Lower lobe of right lung (tissue), 2 donors: ENCODE results near the gene ANKRD12. TPM values are rescaled to one million over a fixed set of nuclear protein-coding genes. Genes with fewer than 3 reads are reported as not detected.

ENCODE experiments used
- ATAC-seq, 2 donors: fragments of 200-7000 bp; cut with Tn5 transposase; one replicate each; pipeline ENCODE4 v1.9.1; 2020 to 2022; ENCODE audit warnings: mild to moderate bottlenecking in 2 of 2, moderate library complexity in 2 of 2
- DNase-seq: peaks from one replicate; pipeline ENCODE4 v3.0.0-alpha.2; 2020
- H3K27ac ChIP-seq: fragments of 200-600 bp; one replicate; pipeline ENCODE4 v1.8.0; 2022
- H3K27me3 ChIP-seq: fragments of 200-600 bp; one replicate; pipeline ENCODE4 v1.8.0; 2022; ENCODE audit warnings: low read depth
- H3K36me3 ChIP-seq: fragments of 200-600 bp; one replicate; pipeline ENCODE4 v1.8.0; 2022; ENCODE audit warnings: mild to moderate bottlenecking
- H3K4me1 ChIP-seq: fragments of 200-600 bp; one replicate; pipeline ENCODE4 v1.8.0; 2022
- H3K4me3 ChIP-seq: fragments of 200-600 bp; one replicate; pipeline ENCODE4 v1.8.0; 2022; ENCODE audit warnings: mild to moderate bottlenecking
- H3K9me3 ChIP-seq: fragments of 200-600 bp; one replicate; pipeline ENCODE4 v1.8.0; 2022
- CTCF ChIP-seq: fragments of 200-600 bp; IDR thresholded peaks from one replicate; pipeline ENCODE4 v1.8.0; 2022; ENCODE audit warnings: antibody characterized with exemption, mild to moderate bottlenecking
- intact Hi-C: fragments of 100-400 bp; cut with DNase I; formaldehyde crosslinking; loops from one replicate; pipeline ENCODE4 v1.11.0; 2022
- total RNA-seq: library from RNA; stranded (reverse); fragmentation: NEBNext Ultra II Directional; extraction: Animal tissue kit (Norgen Biotek cat#: 25700); gene quantifications from one replicate; pipeline ENCODE4 v1.2.1, GENCODE V29; 2021
- donor health status: DM: no; HTN: yes; CAD: no; lungs with severe emphysema.

Gene ANKRD12
- total RNA-seq, 1 donor from 2014 or later: 77.7 TPM

- H3K9me3 ChIP-seq: peaks cover 16% of the 10 kb centered on the region
- no peak overlapping the region for H3K4me3 ChIP-seq
- intact Hi-C loops: no loop called here
- H3K27me3 ChIP-seq: no peaks in the 10 kb centered on the region
- TF ChIP-seq CTCF: no peak
- H3K4me1 ChIP-seq: no peaks in the 10 kb centered on the region
- no peaks in the 10 kb centered on the region for H3K36me3 ChIP-seq
- H3K27ac ChIP-seq: no peak overlapping the region
- DNase-seq (no peak), ATAC-seq (no peak)
Observed at GRCh38 chr18:9289698-9290097, 153.1 kb downstream of the ANKRD12 start.

GRCh38 chr18:9290156-9290555, 153.6 kb downstream of the ANKRD12 start:
- Histone ChIP-seq H3K36me3 (no peaks in the 10 kb centered on the region), H3K27ac (no peak overlapping the region), H3K4me1 (no peaks in the 10 kb centered on the region), H3K9me3 (peaks cover 16% of the 10 kb centered on the region), H3K27me3 (no peaks in the 10 kb centered on the region), H3K4me3 (no peak overlapping the region)
- no peak for DNase-seq
- intact Hi-C loops: no loop called here
- no peak for TF ChIP-seq CTCF
- no peak for ATAC-seq

GRCh38 chr18:9292047-9292446, 155.5 kb downstream of the ANKRD12 start:
- no peaks in the 10 kb centered on the region for H3K4me1 ChIP-seq
- no peak for ATAC-seq
- DNase-seq: no peak
- intact Hi-C loops: no loop called here
- peaks cover 16% of the 10 kb centered on the region for H3K9me3 ChIP-seq
- H3K27me3 ChIP-seq: no peaks in the 10 kb centered on the region
- H3K4me3 ChIP-seq: no peak overlapping the region
- H3K36me3 ChIP-seq: no peaks in the 10 kb centered on the region
- no peak for TF ChIP-seq CTCF
- H3K27ac ChIP-seq: no peak overlapping the region

- H3K9me3 ChIP-seq: peaks cover 16% of the 10 kb centered on the region
- ATAC-seq (no peak), DNase-seq (no peak)
- H3K27ac ChIP-seq: no peak overlapping the region
- H3K4me1 ChIP-seq: no peaks in the 10 kb centered on the region
- H3K36me3 ChIP-seq: no peaks in the 10 kb centered on the region
- no peaks in the 10 kb centered on the region for H3K27me3 ChIP-seq
- no peak for TF ChIP-seq CTCF
- intact Hi-C loops: no loop called here
- no peak overlapping the region for H3K4me3 ChIP-seq
Observed at GRCh38 chr18:9293948-9294347, 157.4 kb downstream of the ANKRD12 start.

- peaks cover 10% of the 10 kb centered on the region for H3K9me3 ChIP-seq
- intact Hi-C loops: no loop called here
- no peaks in the 10 kb centered on the region for H3K27me3 ChIP-seq
- no peaks in the 10 kb centered on the region for H3K4me1 ChIP-seq
- no peak overlapping the region for H3K27ac ChIP-seq
- ATAC-seq (no peak), DNase-seq (no peak)
- no peak for TF ChIP-seq CTCF
- H3K36me3 ChIP-seq: no peaks in the 10 kb centered on the region
- H3K4me3 ChIP-seq: no peak overlapping the region
Observed at GRCh38 chr18:9296233-9297006, 159.8 kb downstream of the ANKRD12 start.
